HEK293T (cell line): Measurements from ENCODE around the gene NOX3.

Source experiments
- CTCF ChIA-PET: fragments of 350-600 bp; formaldehyde crosslinking; extraction: SDS; loops from one replicate; lab custom pipeline; 2021; ENCODE audit warnings: antibody characterized with exemption, inconsistent platforms; lab: Yijun Ruan, JAX
- POLR2A ChIA-PET: fragments of 350-600 bp; formaldehyde crosslinking; extraction: SDS; loops from one replicate; lab custom pipeline; 2020; ENCODE audit warnings: antibody characterized with exemption, inconsistent platforms; lab: Yijun Ruan, JAX
- DNase-seq: peaks from one replicate; pipeline ENCODE4 v3.0.0; 2012; ENCODE audit warnings: mixed read lengths; ENCODE audit errors: extremely low spot score
- ARNT ChIP-seq: fragments of 450-650 bp; IDR thresholded peaks from 2 replicates; pipeline ENCODE4 v1.6.1; 2017; ENCODE audit warnings: mild to moderate bottlenecking
- BHLHE40 ChIP-seq: fragments of 450-650 bp; IDR thresholded peaks from 2 replicates; pipeline ENCODE4 v1.6.1; 2016; ENCODE audit warnings: mild to moderate bottlenecking, moderate library complexity, borderline replicate concordance
- CTBP1 ChIP-seq: fragments of 450-650 bp; IDR thresholded peaks from 2 replicates; pipeline ENCODE4 v1.6.1; 2016; ENCODE audit warnings: borderline replicate concordance
- ELF4 ChIP-seq: fragments of 450-650 bp; IDR thresholded peaks from 2 replicates; pipeline ENCODE4 v1.6.1; 2017; ENCODE audit warnings: antibody characterized with exemption
- FOXA1 ChIP-seq: fragments of 450-650 bp; IDR thresholded peaks from 2 replicates; pipeline ENCODE4 v1.6.1; 2016; ENCODE audit warnings: mild to moderate bottlenecking
- FOXK2 ChIP-seq: fragments of 450-650 bp; IDR thresholded peaks from 2 replicates; pipeline ENCODE4 v1.6.1; 2016; ENCODE audit warnings: mild to moderate bottlenecking
- FOXM1 ChIP-seq: fragments of 450-650 bp; IDR thresholded peaks from 2 replicates; pipeline ENCODE4 v1.6.1; 2017; ENCODE audit warnings: mild to moderate bottlenecking, borderline replicate concordance
- HDGF ChIP-seq: fragments of 450-650 bp; IDR thresholded peaks from 2 replicates; pipeline ENCODE4 v1.6.1; 2017; ENCODE audit warnings: antibody characterized with exemption, borderline replicate concordance
- L3MBTL2 ChIP-seq: fragments of 450-650 bp; conservative IDR thresholded peaks from 2 replicates; pipeline ENCODE4 v1.6.1; 2016; ENCODE audit warnings: mild to moderate bottlenecking
- LEF1 ChIP-seq: fragments of 450-650 bp; IDR thresholded peaks from 2 replicates; pipeline ENCODE4 v1.6.1; 2017; ENCODE audit warnings: mild to moderate bottlenecking, borderline replicate concordance
- NFRKB ChIP-seq: fragments of 450-650 bp; IDR thresholded peaks from 2 replicates; pipeline ENCODE4 v1.6.1; 2016; ENCODE audit warnings: mild to moderate bottlenecking, moderate library complexity
- PKNOX1 ChIP-seq: fragments of 450-650 bp; IDR thresholded peaks from 2 replicates; pipeline ENCODE4 v1.6.1; 2016
- SP1 ChIP-seq: fragments of 450-650 bp; IDR thresholded peaks from 2 replicates; pipeline ENCODE4 v1.6.1; 2017
- SUZ12 ChIP-seq: fragments of 450-650 bp; IDR thresholded peaks from 2 replicates; pipeline ENCODE4 v1.6.1; 2016; ENCODE audit warnings: mild to moderate bottlenecking
- TARDBP ChIP-seq: fragments of 450-650 bp; IDR thresholded peaks from 2 replicates; pipeline ENCODE4 v1.6.1; 2016
- ZNF384 ChIP-seq: fragments of 450-650 bp; IDR thresholded peaks from 2 replicates; pipeline ENCODE4 v1.6.1; 2016

The NOX3 gene

GRCh38 chr6:155434829-155435423 lies 20.7 kb downstream of the NOX3 start:
- TF ChIP-seq FOXA1 (no peak), LEF1 (no peak), SUZ12 (no peak), ELF4 (no peak), L3MBTL2 (no peak), FOXK2 (no peak), BHLHE40 (no peak), TARDBP (no peak), CTBP1 (no peak), SP1 (no peak), NFRKB (no peak), ZNF384 (no peak), ARNT (no peak), PKNOX1 (no peak), FOXM1 (no peak)
- no peak for DNase-seq
- ChIA-PET POLR2A (no interaction called here), CTCF (interaction anchor here (0.7 kb wide), 1 partner anchor 378 kb away, joined by 3 read pairs; no protein-coding TSS in a partner anchor)

- no peak for TF ChIP-seq FOXK2
- TF ChIP-seq ARNT, result no peak
- no peak for TF ChIP-seq L3MBTL2
- TF ChIP-seq TARDBP, result no peak
- TF ChIP-seq NFRKB, result no peak
- no peak for TF ChIP-seq CTBP1
- TF ChIP-seq FOXA1, result no peak
- no peak for TF ChIP-seq ZNF384
- TF ChIP-seq HDGF, result no peak
- TF ChIP-seq BHLHE40, result no peak
- no peak for TF ChIP-seq SP1
- TF ChIP-seq LEF1, result no peak
- TF ChIP-seq SUZ12, result no peak
- no peak for TF ChIP-seq PKNOX1
- TF ChIP-seq FOXM1, result no peak
- no peak for DNase-seq
- CTCF ChIA-PET, result interaction anchor here (0.7 kb wide), 1 partner anchor 379 kb away, joined by 3 read pairs; no protein-coding TSS in a partner anchor
- POLR2A ChIA-PET, result no interaction called here
Measured at GRCh38 chr6:155434096-155434495, 21.5 kb downstream of the NOX3 start.

- TF ChIP-seq ARNT, result no peak
- no peak for TF ChIP-seq ELF4
- TF ChIP-seq NFRKB, result no peak
- TF ChIP-seq CTBP1, result no peak
- CTCF ChIA-PET, result no interaction called here
Measured at GRCh38 chr6:155432293-155432692, 23.3 kb downstream of the NOX3 start.

GRCh38 chr6:155429321-155429893 lies 26.2 kb downstream of the NOX3 start:
- ChIA-PET POLR2A (no interaction called here), CTCF (interaction anchor here (0.7 to 0.8 kb wide), 3 partner anchors 182 to 754 kb away, joined by 3 to 4 read pairs (median 3); no protein-coding TSS in a partner anchor)
- DNase-seq, result no peak
- TF ChIP-seq PKNOX1 (no peak), BHLHE40 (no peak), SUZ12 (no peak), LEF1 (no peak), FOXK2 (no peak), HDGF (no peak), ARNT (no peak), CTBP1 (no peak), ZNF384 (no peak), NFRKB (no peak), ELF4 (no peak), FOXA1 (no peak), FOXM1 (no peak), SP1 (no peak)

More at GRCh38 chr6:155432293-155432692, 23.3 kb downstream of the NOX3 start:
- DNase-seq, result no peak
- POLR2A ChIA-PET, result no interaction called here

- TF ChIP-seq FOXM1, result no peak
- no peak for TF ChIP-seq ELF4
- TF ChIP-seq NFRKB, result no peak
- no peak for TF ChIP-seq ARNT
- TF ChIP-seq HDGF, result no peak
- no peak for TF ChIP-seq FOXK2
- TF ChIP-seq TARDBP, result no peak
- TF ChIP-seq L3MBTL2, result no peak
- no peak for TF ChIP-seq CTBP1
- no peak for TF ChIP-seq LEF1
- no peak for TF ChIP-seq ZNF384
- TF ChIP-seq SP1, result no peak
- TF ChIP-seq FOXA1, result no peak
- no peak for TF ChIP-seq BHLHE40
- TF ChIP-seq PKNOX1, result no peak
- no peak for TF ChIP-seq SUZ12
- ChIA-PET CTCF (no interaction called here), POLR2A (interaction anchor here (0.9 kb wide), 1 partner anchor 9 kb away, joined by 4 read pairs; no protein-coding TSS in a partner anchor)
- DNase-seq, result no peak
Measured at GRCh38 chr6:155426408-155426945, 29.2 kb downstream of the NOX3 start.
